ENCODE data around the gene MESD.
"Not testable (repeated sequence)": the region's sequence is repeated elsewhere in the genome, so short reads cannot be mapped to it uniquely, and the experiment has no call there.

The MESD gene

DNA sequence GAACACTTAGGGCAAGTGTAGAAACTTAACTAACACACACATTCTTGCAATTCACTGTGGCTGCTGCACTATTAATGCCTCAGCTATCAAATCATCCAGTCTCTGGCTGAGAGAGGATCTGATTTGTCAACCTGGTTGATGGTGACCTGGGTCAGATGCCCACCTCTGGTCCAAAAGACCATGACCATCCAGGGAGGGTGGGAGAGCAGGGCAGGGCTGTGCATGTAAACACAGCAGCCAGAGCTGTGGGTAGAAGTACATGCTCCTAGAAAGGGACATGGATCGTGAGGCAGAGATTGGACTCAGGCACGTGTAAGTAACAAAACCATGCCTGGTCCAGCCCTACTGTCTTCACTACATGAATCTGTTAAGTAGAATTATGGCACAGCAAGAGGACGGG lies 17.3 kb downstream of the MESD start:
- H3K27ac ChIP-seq (ENCODE audit: low read depth, low read length): no peak overlapping the region
- H3K4me3 ChIP-seq (ENCODE audit: low read length): no peak overlapping the region
- H3K36me3 ChIP-seq (ENCODE audit: insufficient read depth, low read length): peaks cover 16% of the 10 kb centered on the region
- no peaks in the 10 kb centered on the region for H3K9me3 ChIP-seq (ENCODE audit: insufficient read depth, low read depth, low read length)
- WGBS: 93% methylated on average over 3 of the region's 3 CpGs
- H3K4me1 ChIP-seq (ENCODE audit: insufficient read depth, low read length): peaks cover 22% of the 10 kb centered on the region
- H3K9ac ChIP-seq (ENCODE audit: low read depth, low read length): no peak overlapping the region
- H3K27me3 ChIP-seq (ENCODE audit: insufficient read depth, low read length): no peaks in the 10 kb centered on the region

DNA sequence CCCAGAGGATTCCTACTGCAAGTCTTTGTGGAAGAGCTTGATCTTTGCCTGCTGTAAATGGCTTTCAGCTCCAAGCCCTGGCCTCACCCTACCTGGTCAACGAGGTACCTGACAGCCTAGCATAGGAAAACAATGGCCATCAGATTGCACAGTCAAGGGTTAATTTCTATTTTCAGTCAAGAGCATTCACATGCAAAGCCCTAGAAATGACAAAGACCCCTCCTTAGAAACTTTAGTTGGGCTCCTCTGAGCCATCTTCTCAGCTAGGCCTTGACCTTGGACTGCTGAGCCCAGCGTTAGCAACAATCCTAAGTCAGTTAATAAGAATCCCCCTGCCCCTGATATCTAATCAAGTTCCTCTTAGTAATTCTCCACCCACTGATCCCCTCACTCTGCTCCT lies 18.5 kb downstream of the MESD start:
- H3K4me1 ChIP-seq (ENCODE audit: insufficient read depth, low read length): peaks cover 27% of the 10 kb centered on the region
- H3K27me3 ChIP-seq (ENCODE audit: insufficient read depth, low read length): no peaks in the 10 kb centered on the region
- H3K4me3 ChIP-seq (ENCODE audit: low read length): no peak overlapping the region
- 42% methylated on average over 2 of the region's 2 CpGs for WGBS
- H3K36me3 ChIP-seq (ENCODE audit: insufficient read depth, low read length): peaks cover 9% of the 10 kb centered on the region; the same call in 1 of the 2 replicates
- H3K9me3 ChIP-seq (ENCODE audit: insufficient read depth, low read depth, low read length): no peaks in the 10 kb centered on the region
- no peak overlapping the region; the same call in 1 of the 2 replicates for H3K27ac ChIP-seq (ENCODE audit: low read depth, low read length)
- H3K9ac ChIP-seq (ENCODE audit: low read depth, low read length): no peak overlapping the region

DNA sequence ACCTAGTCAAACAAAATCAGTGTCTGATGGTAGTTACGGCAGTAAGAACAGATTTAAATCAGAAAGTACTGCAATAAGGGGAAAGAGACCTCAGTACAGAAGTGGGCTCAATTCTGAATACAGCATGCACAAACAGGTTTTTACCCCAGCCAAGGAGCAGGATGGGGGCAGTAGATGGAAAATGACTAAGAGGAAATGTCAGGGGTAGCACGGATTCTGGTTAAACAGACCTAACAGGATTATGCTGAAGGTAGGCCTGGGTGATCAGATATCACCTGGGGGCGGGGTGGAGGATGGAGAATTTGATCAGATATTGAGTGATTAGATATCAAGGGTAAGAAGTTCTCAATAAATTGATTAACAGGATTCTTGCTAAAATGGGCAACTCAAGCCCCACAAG lies 19.0 kb downstream of the MESD start:
- Histone ChIP-seq H3K9ac (ENCODE audit: low read depth, low read length) (no peak overlapping the region), H3K27ac (ENCODE audit: low read depth, low read length) (no peak overlapping the region; the same call in 1 of the 2 replicates), H3K9me3 (ENCODE audit: insufficient read depth, low read depth, low read length) (no peaks in the 10 kb centered on the region), H3K27me3 (ENCODE audit: insufficient read depth, low read length) (no peaks in the 10 kb centered on the region), H3K4me3 (ENCODE audit: low read length) (no peak overlapping the region), H3K4me1 (ENCODE audit: insufficient read depth, low read length) (peaks cover 27% of the 10 kb centered on the region), H3K36me3 (ENCODE audit: insufficient read depth, low read length) (peaks cover 9% of the 10 kb centered on the region; the same call in 1 of the 2 replicates)
- WGBS: 81% methylated on average over 3 of the region's 3 CpGs

DNA sequence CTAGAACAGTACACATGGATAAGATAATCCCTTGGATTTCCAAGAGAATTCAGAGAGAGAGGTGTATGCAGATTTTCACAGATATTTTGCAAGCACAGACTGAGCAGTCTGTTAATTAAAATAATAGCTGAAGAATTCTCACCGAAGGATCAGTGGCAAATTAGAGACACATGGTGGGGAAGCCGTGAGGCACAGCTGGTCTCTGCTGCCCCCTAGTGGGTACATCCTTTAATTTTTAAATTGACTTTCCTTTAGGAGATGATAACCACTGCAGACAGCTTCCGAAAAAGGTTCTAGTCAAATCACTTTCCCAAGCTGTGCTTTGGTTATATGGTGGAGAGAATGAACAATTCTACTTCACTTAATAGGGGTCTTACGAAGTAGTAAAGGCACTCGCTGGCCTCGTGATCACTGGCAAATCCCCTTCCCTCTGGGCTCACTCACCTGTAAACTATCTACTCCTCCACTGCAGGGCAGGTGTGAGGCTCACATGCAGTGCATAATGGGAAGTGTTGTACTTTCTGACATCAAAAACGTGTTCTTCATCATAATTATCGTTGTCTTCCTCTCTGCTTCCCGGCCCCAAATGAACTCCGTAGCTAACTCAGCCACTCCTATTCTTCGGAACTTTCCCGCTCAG lies 19.5 kb downstream of the MESD start:
- H3K27me3 ChIP-seq (ENCODE audit: insufficient read depth, low read length): no peaks in the 10 kb centered on the region
- WGBS: 73% methylated on average over 10 of the region's 12 CpGs
- peaks cover 27% of the 10 kb centered on the region for H3K4me1 ChIP-seq (ENCODE audit: insufficient read depth, low read length)
- peaks cover 9% of the 10 kb centered on the region; the same call in 1 of the 2 replicates for H3K36me3 ChIP-seq (ENCODE audit: insufficient read depth, low read length)
- H3K27ac ChIP-seq (ENCODE audit: low read depth, low read length): no peak overlapping the region
- H3K9me3 ChIP-seq (ENCODE audit: insufficient read depth, low read depth, low read length): no peaks in the 10 kb centered on the region
- H3K9ac ChIP-seq (ENCODE audit: low read depth, low read length): no peak overlapping the region
- H3K4me3 ChIP-seq (ENCODE audit: low read length): no peak overlapping the region

DNA sequence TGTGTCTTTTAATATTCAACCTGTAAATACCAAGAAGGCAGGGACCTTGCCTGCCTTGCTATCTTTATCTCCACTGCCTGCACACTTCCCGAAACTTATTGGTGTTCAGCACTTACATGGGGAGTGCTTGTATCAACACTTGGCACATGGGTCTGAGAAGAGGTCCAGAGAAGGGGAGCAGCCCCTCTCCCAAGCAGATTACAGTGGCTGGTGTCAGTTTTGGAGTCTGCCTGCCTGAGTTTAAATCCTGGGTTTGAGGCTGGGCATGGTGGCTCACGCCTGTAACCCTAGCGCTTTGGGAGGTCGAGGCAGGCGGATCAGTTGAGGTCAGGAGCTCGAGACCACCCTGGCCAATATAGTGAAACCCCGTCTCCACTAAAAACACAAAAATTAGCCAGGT lies 20.3 kb downstream of the MESD start:
- peaks cover 9% of the 10 kb centered on the region; the same call in 1 of the 2 replicates for H3K36me3 ChIP-seq (ENCODE audit: insufficient read depth, low read length)
- H3K9ac ChIP-seq (ENCODE audit: low read depth, low read length): no peak overlapping the region
- peaks cover 27% of the 10 kb centered on the region for H3K4me1 ChIP-seq (ENCODE audit: insufficient read depth, low read length)
- no peaks in the 10 kb centered on the region for H3K27me3 ChIP-seq (ENCODE audit: insufficient read depth, low read length)
- no peak overlapping the region for H3K4me3 ChIP-seq (ENCODE audit: low read length)
- H3K27ac ChIP-seq (ENCODE audit: low read depth, low read length): no peak overlapping the region
- WGBS: 94% methylated on average over 7 of the region's 7 CpGs
- no peaks in the 10 kb centered on the region for H3K9me3 ChIP-seq (ENCODE audit: insufficient read depth, low read depth, low read length)

DNA sequence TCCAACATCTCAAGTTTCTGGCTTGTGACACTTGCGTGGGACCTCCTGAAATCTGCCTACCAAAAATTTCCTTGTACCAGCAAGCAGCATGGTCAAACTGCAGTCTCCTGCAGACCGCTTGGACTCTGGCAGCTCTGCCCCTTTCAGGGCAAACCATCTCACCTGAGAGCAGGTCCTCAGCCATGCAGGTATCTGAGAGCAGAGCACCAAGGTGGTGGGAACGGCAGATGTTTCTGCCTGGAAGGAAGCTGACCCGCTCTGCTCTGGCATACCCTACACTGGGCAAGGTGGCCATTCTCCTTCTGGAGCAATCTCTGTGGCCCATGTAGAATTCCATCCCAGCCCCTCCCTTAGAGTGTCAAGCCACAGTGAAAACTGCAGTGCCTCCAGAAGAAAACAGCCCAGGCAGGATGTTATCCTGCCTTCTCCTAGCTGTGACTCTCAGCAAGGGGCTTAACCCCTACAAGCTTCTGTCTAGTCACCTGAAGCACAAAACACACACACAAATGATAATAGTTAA lies 21.6 kb downstream of the MESD start:
- 95% methylated on average over 4 of the region's 4 CpGs for WGBS
- H3K36me3 ChIP-seq (ENCODE audit: insufficient read depth, low read length): peaks cover 9% of the 10 kb centered on the region; the same call in 1 of the 2 replicates
- H3K9ac ChIP-seq (ENCODE audit: low read depth, low read length): peak overlapping the region; percentile 39; the same call in 1 of the 2 replicates
- H3K4me1 ChIP-seq (ENCODE audit: insufficient read depth, low read length): peaks cover 27% of the 10 kb centered on the region
- H3K9me3 ChIP-seq (ENCODE audit: insufficient read depth, low read depth, low read length): no peaks in the 10 kb centered on the region
- no peak overlapping the region for H3K4me3 ChIP-seq (ENCODE audit: low read length)
- H3K27ac ChIP-seq (ENCODE audit: low read depth, low read length): peak overlapping the region; percentile 80
- no peaks in the 10 kb centered on the region for H3K27me3 ChIP-seq (ENCODE audit: insufficient read depth, low read length)

DNA sequence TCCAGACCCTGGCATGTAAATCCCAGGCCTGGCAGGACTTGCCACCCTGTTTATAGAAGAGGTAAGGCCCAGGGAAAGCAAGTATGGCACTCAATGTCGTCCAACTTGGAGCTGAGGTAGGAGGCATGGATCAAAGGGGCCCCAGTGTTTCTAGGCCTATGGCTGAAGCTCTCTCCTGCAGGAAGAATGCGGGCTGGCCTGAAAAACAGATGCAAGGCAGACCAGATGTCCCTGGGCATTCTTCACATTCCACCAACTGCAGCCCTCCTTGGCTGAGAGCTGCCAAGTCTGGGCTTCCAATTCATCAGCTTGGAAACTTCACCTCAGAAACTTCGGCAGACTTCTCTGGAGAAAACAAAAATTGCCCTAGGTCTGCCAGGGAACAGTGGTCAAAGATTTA lies 22.2 kb downstream of the MESD start:
- Histone ChIP-seq H3K27me3 (ENCODE audit: insufficient read depth, low read length) (no peaks in the 10 kb centered on the region), H3K4me1 (ENCODE audit: insufficient read depth, low read length) (peaks cover 27% of the 10 kb centered on the region), H3K4me3 (ENCODE audit: low read length) (no peak overlapping the region), H3K9ac (ENCODE audit: low read depth, low read length) (peak overlapping the region; percentile 45; the same call in 1 of the 2 replicates), H3K27ac (ENCODE audit: low read depth, low read length) (peak overlapping the region; percentile 80), H3K36me3 (ENCODE audit: insufficient read depth, low read length) (peaks cover 9% of the 10 kb centered on the region; the same call in 1 of the 2 replicates), H3K9me3 (ENCODE audit: insufficient read depth, low read depth, low read length) (no peaks in the 10 kb centered on the region)
- 53% methylated on average over 3 of the region's 3 CpGs for WGBS

DNA sequence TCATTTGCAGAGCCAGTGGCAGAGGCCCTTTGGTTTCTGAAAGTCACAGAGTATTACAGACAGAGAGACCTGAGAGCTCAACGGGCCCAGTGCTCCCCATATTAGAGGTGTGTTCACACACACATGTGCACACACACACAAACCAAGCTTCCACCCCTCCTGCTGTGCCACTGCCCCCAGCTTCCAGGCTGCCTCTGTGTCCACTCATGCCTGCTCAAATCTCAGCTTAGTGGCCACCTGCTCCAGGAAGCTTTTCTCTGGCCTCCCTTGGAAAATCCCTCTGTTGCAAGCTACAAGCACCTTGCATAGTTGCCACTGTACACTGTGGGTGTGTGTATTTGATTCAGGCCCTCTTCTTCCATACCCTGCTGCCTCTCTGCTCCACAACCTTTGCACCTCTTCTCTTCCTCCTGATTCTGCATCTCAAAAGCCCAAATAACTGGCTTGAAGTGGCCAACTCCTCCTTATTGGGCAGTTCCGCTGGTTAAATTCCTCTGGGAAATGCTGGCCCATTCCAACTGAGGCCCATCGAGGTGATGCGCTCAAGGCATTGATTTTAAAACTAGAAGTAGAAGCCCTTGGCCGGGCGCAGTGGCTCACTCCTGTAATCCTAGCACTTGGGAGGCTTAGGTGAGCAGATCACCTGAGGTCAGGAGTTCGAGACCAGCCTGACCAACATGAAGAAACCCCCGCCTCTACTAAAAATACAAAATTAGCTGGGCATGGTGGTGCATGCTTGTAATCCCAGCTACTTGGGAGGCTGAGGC lies 23.0 kb downstream of the MESD start:
- H3K9ac ChIP-seq (ENCODE audit: low read depth, low read length): no peak overlapping the region
- no peak overlapping the region for H3K4me3 ChIP-seq (ENCODE audit: low read length)
- H3K27me3 ChIP-seq (ENCODE audit: insufficient read depth, low read length): no peaks in the 10 kb centered on the region
- H3K36me3 ChIP-seq (ENCODE audit: insufficient read depth, low read length): peaks cover 9% of the 10 kb centered on the region; the same call in 1 of the 2 replicates
- H3K9me3 ChIP-seq (ENCODE audit: insufficient read depth, low read depth, low read length): no peaks in the 10 kb centered on the region
- peak overlapping the region; percentile 27; the same call in 1 of the 2 replicates for H3K27ac ChIP-seq (ENCODE audit: low read depth, low read length)
- H3K4me1 ChIP-seq (ENCODE audit: insufficient read depth, low read length): peaks cover 27% of the 10 kb centered on the region
- WGBS: 91% methylated on average over 7 of the region's 8 CpGs

DNA sequence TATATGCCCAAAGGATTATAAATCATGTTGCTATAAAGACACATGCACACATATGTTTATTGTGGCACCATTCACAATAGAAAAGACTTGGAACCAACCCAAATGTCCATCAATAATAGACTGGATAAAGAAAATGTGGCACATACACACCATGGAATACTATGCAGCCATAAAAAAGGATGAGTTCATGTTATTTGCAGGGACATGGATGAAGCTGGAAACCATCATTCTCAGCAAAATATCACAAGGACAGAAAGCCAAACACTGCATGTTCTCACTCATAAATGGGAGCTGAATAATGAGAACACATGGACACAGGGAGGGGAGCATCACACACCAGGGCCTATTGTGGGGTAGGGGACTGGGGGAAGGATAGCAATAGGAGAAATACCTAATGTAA lies 24.2 kb downstream of the MESD start:
- peaks cover 26% of the 10 kb centered on the region for H3K4me1 ChIP-seq (ENCODE audit: insufficient read depth, low read length)
- H3K27ac ChIP-seq (ENCODE audit: low read depth, low read length); H3K27me3 ChIP-seq (ENCODE audit: insufficient read depth, low read length); H3K4me3 ChIP-seq (ENCODE audit: low read length); H3K9ac ChIP-seq (ENCODE audit: low read depth, low read length); H3K36me3 ChIP-seq (ENCODE audit: insufficient read depth, low read length); H3K9me3 ChIP-seq (ENCODE audit: insufficient read depth, low read depth, low read length): not testable (repeated sequence)

DNA sequence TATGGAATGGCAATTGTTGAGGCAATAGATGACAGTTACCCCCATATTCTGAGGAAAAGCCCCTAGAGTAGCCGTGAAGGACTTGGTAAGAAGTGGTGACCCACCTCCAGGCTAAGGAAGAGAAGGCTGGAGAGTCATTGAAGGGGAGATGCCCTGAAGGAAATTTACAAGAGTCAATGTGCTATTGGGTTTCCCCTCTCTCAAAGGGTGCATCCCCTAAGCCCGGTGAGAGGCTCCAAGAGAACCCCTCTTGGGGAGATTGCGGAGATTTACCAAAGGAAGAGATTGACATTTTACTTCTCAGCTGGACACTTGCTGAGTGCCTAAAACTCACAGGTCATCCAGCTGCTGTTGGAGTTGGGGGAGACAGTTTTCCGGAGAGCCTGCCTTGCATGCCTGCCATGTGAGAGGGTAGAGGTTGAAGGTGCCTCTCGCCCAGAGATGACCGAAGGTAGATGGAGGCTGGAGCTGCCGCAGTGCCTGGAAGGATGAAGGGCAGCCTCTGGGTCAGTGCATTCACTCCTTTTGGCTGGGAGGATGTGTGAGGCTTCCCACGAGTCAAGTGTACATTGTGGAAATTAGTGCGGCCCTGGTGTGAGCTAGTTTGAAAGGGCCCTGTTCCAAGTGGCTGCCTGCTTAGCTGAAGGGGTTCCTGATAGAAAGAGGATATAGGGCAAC lies 30.7 kb downstream of the MESD start:
- no peak overlapping the region for H3K27ac ChIP-seq (ENCODE audit: low read depth, low read length)
- no peaks in the 10 kb centered on the region for H3K27me3 ChIP-seq (ENCODE audit: insufficient read depth, low read length)
- WGBS: 93% methylated on average over 9 of the region's 9 CpGs
- peaks cover 21% of the 10 kb centered on the region for H3K4me1 ChIP-seq (ENCODE audit: insufficient read depth, low read length)
- no peaks in the 10 kb centered on the region for H3K9me3 ChIP-seq (ENCODE audit: insufficient read depth, low read depth, low read length)
- no peak overlapping the region for H3K4me3 ChIP-seq (ENCODE audit: low read length)
- 0 out of 2 replicates have a peak, but pooled peaks cover 4% of the 10 kb centered on the region for H3K36me3 ChIP-seq (ENCODE audit: insufficient read depth, low read length)
- no peak overlapping the region for H3K9ac ChIP-seq (ENCODE audit: low read depth, low read length)

DNA sequence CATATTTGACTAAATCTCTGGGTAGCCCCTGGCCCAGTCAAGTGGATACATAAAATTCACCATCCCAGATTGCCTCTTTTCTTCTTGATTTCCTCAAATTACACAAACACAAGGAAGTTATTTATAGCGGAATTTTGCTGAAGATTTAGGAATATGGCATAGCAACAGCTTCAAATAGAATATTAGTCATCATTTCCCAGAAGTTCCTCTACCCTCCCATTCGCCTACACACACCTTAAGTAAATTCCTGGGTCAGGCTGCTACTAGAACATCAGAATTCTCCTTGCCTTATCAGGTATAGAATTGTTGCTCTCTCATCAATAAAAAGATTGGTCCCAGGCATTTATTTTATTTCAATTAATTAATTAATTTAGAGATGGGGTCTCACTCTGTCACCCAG lies 31.6 kb downstream of the MESD start:
- WGBS: 94% methylated on average over 1 of the region's 2 CpGs
- 0 out of 2 replicates have a peak, but pooled peaks cover 4% of the 10 kb centered on the region for H3K36me3 ChIP-seq (ENCODE audit: insufficient read depth, low read length)
- no peaks in the 10 kb centered on the region for H3K9me3 ChIP-seq (ENCODE audit: insufficient read depth, low read depth, low read length)
- H3K4me1 ChIP-seq (ENCODE audit: insufficient read depth, low read length): peaks cover 24% of the 10 kb centered on the region
- no peak overlapping the region for H3K27ac ChIP-seq (ENCODE audit: low read depth, low read length)
- no peaks in the 10 kb centered on the region for H3K27me3 ChIP-seq (ENCODE audit: insufficient read depth, low read length)
- no peak overlapping the region for H3K9ac ChIP-seq (ENCODE audit: low read depth, low read length)
- H3K4me3 ChIP-seq (ENCODE audit: low read length): no peak overlapping the region

Data from HUES64 (cell line).